C1 segment of cervical spinal cord (tissue), 14 donors: ENCODE data around the gene GMEB2.
"Not testable (repeated sequence)": the region's sequence is repeated elsewhere in the genome, so short reads cannot be mapped to it uniquely, and the experiment has no call there.

Source experiments
- DNase-seq, 14 donors: peaks; one replicate each; lab custom pipeline; 2025; lab: John Stamatoyannopoulos, UW

GMEB2 gene

DNA sequence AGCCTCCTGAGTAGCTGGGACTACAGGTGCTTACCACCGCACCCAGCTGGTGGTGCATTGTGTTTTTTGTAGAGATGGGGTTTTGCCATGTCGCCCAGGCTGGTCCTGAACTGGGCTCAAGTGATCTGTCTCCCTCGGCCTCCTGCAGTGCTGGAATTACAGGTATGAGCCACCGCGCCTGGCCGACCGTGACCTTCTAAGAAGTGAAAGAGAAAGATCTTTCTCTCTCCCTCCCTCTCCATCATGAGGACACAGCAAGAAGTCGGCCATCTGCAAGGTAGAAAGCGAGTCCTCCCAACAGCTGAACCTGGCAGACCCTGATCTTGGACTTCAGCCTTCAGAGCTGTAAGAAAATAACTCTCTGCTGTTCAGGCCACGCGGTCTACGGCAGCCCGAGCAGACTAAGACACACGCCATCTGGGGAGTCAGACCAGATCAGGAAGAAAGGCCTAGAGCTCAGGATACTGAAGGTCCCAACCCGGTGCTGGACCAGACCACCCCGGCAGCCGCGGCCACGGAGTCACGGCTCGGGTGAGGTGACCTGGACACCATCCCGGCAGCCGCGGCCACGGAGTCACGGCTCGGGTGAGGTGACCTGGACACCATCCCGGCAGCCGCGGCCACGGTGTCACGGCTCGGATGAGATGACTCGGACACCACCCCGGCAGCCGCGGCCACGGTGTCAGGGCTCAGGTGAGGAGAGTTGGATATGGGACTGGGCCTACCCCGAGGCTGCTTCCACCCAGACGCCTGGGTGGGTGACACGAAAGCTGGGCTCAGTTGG is 9.6 kb downstream of the GMEB2 start:
- peak in 1 of 14 donors; percentile 60 for DNase-seq

DNA sequence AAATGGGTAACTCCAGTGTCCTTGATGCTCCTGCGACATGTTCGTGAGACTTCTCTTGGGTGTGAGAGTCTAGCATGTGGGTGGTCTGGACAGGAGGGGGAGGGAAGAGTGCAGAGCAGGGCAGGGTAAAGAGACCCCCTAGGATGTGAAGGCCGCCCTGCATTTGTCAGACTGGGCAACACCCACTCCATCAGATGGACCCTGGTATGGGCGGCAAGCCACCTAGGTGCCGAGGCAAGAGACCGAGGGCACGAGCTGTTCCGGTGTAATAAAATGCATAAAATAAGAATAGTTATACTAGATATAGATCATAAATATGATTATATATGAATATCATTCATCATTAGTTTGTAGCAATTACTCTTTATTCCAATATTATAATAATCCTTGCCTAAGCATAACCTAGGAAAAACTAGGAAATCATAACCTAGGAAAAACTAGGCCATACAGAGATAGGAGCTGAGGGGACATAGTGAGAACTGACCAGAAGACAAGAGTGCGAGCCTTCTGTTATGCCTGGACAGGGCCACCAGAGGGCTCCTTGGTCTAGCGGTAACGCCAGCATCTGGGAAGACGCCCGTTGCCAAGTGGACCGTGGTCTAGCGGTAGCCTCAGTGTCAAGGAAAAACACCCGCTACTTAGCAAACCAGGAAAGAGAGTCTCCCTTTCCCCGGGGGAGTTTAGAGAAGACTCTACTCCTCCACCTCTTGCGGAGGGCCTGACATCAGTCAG is 12.9 kb downstream of the GMEB2 start:
- DNase-seq: not testable (repeated sequence)

DNA sequence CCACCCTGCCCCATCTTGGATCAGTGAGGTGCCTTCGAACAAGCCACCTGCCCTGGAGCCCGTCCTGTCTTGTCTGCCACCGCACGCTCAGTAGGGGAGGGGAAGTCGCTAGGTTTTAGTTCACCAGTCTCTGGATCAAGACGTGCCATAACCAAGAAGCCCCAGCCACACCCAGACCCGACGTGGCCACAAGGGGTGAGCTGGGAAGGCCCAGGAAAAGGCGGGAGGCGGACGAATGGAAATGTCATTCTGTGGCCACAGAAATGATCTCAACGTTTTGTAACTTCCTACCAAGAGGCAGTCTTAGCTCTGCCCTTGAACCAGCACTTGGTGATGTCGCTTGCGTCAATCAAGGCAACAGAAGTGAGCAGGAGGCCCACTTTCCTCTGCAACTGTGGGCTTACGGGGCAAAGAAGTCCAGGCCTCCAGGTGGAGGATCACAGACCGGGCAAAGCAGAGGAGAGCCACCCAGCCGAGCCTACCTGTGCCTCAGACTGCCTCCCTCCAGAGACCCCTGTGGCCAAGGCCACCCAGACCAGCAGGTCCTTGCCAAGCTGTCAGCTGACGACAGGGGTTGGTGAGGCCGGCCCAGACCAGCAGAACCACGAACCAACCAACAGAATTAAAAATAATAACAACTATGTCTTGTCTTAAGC is 14.5 kb downstream of the GMEB2 start:
- no peak for DNase-seq

DNA sequence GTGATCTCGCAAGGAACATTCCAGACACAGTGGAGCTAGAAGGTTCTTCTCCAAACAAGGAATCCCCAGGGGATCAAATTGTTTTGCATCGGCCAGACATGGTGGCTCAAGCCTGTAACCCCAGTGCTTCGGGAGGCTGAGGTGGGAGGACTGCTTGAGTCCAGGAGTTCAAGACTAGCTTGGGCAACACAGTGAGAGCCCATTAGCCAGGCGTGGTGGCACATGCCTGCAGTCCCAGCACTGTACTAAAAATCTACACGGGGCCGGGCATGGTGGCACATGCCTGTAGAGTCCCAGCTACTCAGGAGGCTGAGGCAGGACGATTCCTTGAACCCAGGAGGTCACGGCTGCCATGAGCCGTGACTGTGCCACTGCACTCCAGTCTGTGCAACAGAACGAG is 15.3 kb downstream of the GMEB2 start:
- no peak for DNase-seq

DNA sequence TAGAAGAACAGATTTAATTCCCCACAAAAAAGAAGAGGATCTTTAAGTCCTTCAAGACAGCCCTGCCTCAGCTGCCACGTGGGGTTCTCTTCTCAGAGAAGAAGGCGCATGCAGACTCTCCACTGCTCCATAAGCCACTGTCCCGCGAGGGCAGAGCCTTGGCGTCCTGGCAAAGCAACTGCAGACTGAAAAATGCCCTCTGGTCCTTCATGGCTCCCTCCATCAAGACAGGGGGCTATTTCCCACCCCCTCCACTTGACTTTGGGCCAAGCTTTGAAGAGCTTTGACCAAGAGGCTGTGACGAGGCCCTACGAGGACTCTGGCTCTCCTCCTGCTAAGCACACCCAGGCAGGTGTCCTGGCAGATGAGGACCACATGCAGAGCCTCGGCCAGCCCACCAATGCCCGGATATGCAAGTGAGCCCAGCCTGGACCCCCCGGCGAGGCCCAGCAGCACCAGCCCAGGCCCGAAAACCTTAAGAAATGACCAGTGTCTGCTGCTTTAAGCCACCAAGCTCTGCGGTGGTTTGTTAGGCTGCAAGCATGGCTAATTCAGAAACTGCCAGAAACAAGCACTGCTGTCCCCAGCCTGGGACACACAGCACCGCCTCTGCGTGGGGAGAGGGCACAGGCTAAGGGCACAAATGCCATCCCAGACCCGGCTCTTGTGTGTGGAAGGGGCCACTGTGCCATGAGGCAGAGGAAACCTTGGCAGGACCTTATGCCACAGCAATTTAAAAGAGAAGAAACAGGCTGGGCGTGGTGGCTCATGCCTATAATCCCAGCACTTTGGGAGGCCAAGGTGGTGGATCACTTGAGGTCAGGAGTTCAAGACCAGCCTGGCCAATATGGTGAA is 16.1 kb downstream of the GMEB2 start:
- no peak for DNase-seq

DNA sequence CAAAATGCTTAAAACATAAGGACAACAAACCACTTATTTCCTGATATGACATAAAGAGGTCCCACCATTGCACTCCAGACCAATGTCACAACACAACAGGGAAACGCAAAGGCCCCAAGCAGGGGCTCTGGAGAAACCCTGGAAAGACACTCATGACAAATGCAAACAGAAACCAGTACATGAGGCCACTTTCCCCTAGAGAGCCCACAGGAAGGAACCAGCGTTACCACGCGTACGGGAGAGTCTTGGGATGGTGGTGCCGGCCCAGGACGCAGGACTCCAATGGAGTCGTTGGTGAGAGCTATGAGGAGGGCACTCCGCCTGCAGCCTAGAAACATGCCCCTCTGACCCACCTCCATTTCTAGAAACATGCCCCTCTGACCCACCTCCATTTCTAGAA is 20.2 kb downstream of the GMEB2 start:
- no peak for DNase-seq

DNA sequence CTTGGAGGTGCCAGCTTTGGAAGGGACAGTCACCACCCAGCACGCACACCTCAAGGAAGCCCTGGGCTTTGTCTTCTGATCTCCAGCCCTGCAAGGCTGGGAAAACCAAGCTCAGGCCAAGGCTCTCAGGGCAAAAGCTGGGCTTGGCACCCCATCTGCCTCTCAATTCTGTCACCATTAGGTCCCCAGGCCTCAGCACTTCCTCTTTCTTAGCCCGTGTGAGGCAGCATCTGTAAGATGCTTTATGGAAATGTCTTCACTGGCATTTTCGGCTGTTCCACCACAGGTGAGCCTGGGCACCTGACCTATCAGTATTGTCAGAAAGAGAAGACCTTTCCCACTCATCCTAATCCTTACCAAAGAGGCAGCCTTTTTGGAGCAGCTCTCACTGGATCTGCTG is 24.6 kb downstream of the GMEB2 start:
- DNase-seq: no peak

DNA sequence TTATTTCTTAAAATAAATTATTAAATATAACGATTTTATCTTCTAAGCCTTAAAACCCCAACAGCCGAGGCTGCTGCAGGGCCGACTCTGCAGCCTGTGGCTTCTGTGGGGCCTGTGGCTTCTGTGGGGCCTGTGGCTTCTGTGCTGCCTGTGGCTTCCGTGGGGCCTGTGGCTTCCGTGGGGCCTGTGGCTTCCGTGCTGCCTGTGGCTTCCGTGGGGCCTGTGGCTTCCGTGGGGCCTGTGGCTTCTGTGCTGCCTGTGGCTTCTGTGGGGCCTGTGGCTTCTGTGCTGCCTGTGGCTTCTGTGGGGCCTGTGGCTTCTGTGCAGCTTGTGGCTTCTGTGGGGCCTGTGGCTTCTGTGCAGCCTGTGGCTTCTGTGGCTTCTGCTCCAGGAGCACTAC is 25.2 kb downstream of the GMEB2 start:
- not testable (repeated sequence) for DNase-seq

DNA sequence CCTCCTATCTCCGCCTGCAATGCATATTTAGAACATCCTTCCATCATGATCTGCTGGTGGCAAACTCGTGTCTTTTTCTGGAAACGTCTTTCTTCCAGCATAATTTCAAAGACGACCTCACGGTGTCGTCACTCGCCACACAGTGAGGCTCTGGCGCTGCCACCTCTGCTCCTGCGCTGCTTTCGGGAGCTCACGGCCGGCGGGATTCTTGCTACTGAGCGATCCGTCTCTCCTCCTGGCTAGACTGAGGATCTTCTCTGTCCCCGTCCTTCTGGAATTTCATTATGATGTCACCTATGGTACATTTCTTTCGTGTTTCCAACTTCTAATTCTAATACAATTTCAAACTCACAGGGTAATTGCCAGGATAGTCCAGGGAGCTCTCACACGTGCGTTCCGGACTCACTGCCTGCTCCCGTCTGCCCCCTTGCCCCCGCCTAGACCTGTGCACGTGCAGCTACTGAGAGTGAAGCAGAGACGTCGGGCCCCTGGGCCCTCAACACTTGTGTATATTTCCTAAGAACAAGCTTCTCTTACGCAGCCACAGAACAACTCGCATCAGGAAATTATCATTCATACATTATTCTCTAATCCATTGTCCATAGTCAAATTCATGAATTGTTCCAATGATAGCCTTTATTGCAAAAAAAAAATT is 27.4 kb downstream of the GMEB2 start:
- DNase-seq: no peak

DNA sequence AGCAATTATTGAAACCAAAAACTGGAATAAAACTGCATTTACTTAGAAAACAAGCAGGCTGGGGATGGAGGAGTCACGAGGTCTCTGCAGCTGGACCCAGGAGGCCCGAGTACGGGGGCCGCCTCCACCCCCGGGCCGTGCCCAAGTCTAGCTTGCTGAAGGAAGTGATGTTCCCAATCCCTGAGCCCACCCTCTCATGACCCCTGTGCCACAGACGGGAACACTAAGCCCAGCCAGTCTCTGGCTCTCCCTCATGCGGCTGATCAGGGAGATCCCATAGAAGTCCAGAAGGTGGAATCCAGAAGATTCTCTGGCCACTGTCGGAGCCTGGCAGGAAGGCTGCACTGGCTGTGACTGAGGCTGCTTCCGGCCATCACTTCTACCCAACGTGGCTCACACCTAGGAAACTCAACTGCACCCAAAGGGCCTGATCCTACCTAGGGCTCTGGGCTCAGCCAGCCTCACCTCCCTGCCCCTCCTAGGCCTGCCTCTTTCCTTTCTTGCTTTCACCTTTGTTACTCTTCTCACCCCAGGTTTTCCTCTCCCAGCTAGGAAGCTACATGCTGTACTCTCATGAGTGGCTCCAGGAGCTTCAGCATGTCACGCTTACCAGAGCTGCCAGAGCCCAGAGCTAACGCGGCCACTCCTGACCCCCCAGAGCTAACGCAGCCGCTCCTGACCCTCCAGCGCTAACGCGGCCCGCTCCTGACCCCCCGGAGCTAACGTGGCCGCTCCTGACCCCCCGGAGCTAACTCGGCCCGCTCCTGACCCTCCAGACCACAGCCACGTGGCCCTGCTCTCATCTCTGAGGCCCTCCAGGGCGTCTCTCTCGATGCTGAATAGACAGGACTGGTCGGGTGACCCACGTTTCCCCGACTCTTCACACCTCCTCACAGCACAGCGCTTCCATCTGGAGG is 28.2 kb downstream of the GMEB2 start:
- DNase-seq: no peak

DNA sequence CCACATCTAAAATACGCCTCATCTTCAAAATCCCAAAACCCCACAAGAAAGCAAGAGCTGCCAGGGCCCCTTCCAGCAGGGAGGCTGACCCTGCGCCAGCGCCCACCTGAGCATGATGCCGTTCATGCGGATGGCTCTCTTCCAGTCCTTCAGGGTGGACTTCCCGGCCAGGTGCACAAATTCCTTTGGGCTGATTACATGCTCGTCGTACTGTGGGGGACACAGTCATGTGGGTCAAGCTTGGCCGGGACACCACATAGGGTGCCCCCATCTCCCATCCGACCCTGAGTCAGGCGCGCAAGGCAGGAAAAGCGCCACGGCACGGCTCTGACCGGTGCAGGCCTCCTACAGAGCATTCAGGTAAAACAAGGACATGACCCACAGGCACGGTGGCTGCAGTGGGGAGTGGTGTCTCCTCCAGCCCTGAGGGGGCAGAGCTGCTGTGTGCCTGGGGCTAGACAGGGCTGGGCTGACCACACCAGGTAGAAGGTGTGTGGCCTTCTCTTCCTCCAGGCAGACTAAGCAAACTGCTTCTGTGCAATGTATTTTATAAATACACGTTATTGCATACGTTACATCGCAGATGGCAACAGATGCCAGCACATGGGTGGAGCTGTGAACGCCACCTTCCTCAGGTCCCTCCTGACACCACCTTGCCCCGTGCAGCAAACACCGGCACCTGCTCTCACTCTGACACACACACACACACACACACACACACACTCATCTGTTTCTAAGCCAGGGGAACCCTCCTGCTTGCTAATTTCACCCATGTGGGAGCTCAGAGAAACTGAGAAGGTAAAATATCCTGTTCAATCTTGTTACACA is 29.0 kb downstream of the GMEB2 start:
- DNase-seq: no peak

DNA sequence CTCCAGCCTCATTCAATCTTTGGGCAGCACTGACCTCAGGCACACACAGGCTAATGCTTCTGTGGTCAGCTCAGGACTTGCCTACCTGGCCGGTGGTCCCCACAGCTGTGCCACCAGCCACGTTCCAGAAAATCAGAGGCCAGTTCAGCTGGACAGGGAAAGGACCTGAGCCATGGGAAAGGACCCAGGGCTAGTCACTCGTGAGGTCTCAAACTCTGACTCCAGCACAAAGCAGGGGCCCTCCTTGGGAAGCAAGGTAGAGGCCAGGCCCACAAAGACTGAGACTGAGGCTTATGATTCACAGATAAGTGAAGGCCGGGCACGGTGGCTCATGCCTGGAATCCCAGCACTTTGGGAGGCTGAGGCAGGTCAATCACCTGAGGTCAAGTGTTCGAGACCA is 30.5 kb downstream of the GMEB2 start:
- no peak for DNase-seq

DNA sequence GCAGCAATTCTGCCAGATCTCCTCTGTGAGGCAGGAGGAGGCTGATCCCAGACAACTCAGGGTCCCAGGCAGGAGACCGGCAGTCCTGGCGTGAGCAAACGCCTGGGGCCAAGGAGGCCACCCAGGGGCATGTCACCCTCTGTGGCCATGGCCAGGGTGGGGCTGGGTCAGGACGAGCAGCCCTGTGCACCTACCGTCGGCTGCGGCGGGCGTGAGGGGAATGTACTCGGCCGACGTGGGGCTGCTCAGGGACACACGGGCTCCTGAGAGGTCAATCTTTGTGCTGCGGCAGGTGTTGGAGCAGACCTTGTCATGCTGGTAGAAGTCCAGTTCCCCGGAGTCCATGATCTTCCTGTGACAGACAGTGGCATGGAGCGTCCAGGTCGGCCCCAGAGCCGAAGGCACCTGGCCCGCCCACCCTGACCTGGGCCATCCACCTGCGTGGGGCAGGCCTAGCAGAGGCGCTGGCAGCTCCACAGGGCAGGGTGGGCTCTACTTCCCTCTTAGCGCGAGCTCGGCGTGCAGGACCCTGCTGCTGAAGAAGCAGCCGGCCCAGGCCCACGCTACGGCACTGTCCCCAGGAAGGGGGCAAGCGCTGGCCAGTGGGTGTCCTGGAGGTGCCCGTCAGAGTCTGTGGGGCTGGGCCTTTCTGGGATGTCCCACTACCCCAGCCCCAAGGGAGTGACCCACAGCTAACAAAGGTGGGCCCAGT is 31.3 kb downstream of the GMEB2 start:
- no peak for DNase-seq

DNA sequence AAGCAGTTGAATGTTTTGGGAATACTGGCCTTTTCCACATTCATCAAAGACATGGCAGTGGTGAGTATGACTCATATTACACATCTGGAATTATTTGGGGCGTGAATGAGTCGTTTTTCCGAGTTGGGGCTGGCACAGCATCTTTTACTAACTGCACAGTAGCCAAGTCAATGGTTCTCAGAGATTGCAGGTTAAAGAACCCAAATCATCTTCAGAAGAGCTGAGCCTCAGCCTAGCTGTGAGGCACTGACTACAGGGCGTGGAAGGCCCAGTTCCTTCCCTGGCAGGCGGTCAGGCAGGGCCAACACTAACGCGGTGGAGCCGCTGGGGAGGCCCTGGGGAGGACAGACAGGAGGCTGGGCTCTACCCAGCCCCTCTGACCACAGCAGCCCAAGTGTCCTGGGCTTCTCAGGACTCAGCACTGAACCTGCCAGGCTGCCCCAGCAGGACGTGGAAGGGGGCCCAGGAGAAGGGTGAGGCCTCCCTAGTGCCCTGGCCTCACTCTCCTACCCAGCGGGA is 32.8 kb downstream of the GMEB2 start:
- no peak for DNase-seq

DNA sequence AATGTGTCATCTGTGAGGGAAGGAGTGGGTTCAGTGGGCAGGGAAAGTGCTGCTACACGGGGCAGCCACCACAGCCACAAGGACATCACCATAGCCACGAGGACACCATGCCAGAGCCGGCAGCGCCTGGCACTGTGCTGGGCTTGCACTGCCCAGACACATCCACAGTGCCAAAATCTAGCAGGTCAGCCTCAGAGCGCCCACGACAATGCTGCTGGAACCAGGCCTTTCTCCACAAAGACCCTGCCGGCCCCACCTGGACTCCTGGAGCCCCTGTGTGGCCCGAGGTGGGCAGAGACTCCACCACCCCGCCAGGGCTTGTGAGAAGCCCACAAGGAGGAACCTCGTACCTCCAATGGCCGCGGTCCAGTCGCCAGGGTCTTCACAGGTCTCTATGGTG is 34.2 kb downstream of the GMEB2 start:
- peak in 5 of 14 donors; percentile 5 to 41 (median 20) for DNase-seq

DNA sequence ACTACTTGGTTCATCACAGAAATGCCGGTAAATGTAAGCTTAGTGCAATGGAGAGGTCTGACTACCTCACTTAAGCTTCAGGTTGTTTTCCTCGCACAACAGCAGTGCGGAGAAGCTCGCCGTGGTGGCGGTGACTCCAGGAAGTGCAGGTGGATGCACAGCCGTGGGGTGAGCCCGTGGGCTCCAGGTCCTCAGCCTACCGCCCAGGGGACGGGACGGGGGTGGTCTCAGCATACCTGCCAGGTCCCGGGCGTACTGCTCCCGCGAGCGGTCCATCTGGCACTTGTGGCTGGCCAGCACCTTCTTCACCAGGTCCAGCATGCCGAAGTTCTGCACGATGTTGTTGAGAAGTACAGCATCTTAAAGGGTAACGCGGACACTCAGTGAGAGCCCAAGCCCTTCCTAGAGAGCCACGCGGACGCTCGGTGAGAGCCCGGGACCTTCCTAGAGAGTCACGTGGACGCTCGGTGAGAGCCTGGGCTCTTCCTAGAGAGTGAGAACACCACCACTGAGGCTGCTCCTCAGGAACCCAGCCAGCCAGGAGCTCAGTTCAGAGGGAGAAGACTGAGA is 35.0 kb downstream of the GMEB2 start:
- DNase-seq: no peak

DNA sequence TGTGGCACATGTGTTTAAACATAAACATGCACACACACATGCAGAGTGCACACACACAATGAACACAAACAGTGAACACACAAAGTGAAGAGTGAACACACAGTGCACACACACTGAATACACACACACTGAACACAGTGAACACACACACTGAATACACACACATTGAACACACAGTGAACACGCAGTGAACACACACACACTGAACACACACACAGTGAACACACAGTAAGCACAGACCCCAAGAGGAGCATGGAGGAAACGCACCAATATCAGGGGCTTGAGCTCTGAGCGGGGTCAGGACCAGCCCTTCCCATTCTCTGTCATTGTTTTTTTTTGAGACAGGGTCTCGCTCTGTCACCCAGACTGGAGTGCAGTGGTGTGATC is 35.8 kb downstream of the GMEB2 start:
- DNase-seq: no peak
